ENCODE measurements around the gene LRRC42.
"Not testable (repeated sequence)": the region's sequence is repeated elsewhere in the genome, so short reads cannot be mapped to it uniquely, and the experiment has no call there.

The LRRC42 gene

DNA sequence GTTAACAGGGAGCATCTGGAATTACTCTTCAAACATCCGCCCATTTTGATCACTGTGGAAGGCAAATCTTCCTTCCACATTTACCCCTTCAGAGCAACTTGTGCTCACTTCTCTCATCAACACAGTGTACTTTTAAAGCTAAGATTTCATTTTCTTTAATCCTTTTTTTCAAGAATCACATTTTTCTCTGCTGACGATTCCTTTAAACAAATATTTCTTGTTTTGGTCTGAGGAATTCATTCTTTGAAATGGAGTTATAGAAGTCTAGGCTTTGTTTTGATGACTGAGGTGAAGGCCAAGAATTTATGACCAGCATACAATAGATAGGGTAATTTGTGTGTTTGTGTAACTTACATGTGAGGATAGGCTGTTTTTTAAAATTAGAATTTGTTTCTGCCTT, 25.6 kb downstream of the LRRC42 start:
- no peak for DNase-seq

- DNase-seq: no peak
Observed at GRCh38 chr1:53975861-53976260, 29.7 kb downstream of the LRRC42 start.

- DNase-seq: no peak
Observed at GRCh38 chr1:53979712-53980450, 33.7 kb downstream of the LRRC42 start.

DNA sequence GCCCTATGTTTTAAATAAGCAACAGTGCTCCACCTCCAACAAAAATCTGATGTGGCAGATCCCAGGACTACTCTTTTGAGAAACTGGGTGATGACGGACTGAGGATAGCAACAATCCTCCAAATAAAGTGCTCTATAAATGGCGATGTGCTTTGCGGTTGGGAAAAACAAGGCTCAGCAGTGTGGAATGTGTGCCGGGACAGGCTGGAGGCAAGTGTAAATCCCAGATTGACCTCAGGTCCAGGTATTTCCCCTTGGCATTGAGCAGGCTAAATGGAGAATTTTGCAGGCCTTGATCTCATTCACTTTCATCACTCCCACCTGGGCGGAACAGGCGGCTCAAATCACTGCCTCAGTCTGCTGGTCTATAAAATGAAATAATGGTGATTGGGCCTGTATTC, 35.1 kb downstream of the LRRC42 start:
- DNase-seq: no peak

DNA sequence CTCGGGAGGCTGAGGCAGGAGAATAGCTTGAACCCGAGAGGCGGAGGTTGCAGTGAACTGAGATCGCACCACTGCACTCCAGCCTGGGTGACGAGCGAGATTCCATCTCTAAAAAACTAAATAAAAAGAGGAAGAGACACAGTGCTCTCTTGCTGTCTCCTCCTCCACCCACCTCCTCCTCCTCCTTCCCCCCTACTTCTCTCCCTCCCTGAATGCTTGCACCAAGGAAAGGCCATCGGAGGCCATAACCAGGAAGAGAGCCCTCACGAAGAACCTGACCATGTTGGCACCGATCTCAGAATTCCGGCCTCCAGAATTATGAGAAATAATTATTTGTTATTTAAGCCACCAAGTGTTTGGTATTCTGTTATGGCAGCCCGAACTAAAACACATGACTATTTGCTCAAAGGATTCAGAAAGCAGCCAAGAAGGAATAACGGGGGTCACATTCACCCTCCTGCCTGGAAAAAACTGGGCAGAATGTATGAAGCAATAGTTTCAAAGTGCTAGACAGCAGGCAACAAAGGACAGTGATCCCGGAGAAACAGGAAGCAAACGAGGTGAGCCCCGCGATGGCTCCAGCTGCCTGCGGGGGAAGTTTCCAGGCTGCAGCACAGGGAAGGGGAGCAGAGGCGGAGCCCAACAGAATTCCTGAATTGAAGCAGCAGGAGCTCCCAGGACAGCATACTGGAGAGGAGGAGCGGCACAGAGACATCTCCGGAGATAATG, 36.0 kb downstream of the LRRC42 start:
- DNase-seq: no peak

DNA sequence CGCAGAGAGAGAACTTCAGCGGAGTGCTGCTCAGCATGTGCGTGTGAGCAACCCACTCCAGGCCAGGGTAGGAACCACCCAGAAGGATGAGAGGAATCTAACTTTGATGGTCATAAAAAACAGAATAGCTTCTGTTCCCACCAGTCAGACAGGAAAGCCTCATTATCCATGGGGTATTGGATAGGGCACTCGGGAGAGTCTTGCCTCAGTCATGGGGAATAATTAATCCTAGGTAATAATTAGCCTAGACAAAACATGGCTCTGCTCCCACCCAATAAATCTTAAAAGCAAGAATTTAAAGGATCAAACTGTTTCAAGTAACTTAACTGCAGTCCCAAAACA, 36.6 kb downstream of the LRRC42 start:
- no peak for DNase-seq

- DNase-seq: no peak
Observed at GRCh38 chr1:53984726-53985125, 38.6 kb downstream of the LRRC42 start.

DNA sequence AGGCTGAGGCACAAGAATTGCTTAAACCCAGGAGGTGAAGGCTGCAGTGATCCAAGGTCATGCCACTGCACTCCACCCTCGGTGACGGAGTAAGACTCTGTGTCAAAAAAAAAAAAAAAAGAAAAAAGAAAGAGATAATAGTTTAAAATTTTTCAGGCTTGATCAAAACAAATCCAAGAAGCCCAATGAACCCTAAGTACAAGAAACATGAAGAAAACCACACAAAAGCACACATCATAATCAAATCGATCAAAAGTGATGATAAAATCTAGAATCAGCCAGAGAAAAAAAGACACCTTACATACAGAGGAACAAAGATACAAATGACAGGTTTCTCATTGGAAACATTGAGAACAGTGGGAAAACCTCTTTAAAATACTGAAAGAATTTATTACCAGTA, 40.3 kb downstream of the LRRC42 start:
- no peak for DNase-seq

DNA sequence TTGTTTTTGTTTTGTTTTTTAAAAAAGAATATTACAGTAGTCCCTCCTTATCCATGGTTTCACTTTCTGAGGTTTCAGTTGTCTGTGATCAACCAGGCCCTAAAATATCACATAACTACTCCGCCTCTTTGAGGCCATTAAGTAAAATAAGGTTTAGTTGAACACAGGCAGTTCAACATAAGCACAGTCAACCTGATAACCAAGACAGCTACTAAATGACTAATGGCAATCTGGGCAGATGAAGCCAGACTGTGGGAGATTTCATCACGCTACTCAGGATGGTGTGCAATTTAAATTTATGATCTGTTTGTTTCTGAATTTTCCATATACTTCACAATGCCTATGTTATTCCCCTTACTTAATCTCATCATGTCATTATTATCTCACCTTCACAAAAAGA, 41.7 kb downstream of the LRRC42 start:
- DNase-seq: no peak

DNA sequence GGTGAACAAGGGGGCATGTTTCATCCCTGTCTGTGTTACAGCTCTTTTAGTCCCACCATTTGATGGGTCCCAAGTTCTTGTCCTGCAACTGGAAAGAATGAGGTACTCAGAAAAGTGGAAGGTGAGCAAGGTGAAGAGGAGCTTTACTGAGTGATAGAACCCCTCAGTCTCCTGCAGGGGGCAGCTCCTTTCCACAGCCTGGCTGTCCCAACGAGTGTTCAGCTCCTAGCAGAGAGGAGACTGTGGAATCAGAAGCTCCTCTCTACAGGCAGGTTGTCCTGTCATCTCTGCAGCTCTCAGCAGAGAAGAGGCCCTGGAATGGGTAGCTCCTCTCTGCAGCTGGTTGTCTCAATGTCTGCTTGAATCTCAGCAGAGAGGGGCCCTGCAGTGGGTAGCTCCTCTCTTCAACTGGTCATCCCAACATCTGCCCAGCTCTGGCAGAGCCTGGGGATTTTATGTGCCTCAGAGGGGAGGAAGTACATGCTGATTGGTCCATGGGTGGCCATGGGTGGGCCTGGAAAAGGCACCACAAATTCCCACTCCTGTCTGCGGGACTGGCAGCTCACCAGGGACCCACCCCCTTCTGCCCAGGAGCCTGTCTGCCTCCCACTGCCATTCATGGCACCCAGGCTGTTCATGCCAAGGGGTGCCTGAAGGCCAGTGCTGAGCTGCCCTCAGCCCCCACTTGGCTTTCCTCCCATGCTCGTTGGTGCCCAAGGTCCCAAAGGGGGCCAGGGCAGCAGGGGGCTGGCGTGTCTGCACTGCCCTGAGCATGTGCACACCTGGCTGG, 46.1 kb downstream of the LRRC42 start:
- no peak for DNase-seq

GRCh38 chr1:53994516-53994915, 48.4 kb downstream of the LRRC42 start:
- not testable (repeated sequence) for DNase-seq

GRCh38 chr1:53995683-53996082, 49.5 kb downstream of the LRRC42 start:
- no peak for DNase-seq

- no peak for DNase-seq
Observed at GRCh38 chr1:53998223-53998622, 52.1 kb downstream of the LRRC42 start.

DNA sequence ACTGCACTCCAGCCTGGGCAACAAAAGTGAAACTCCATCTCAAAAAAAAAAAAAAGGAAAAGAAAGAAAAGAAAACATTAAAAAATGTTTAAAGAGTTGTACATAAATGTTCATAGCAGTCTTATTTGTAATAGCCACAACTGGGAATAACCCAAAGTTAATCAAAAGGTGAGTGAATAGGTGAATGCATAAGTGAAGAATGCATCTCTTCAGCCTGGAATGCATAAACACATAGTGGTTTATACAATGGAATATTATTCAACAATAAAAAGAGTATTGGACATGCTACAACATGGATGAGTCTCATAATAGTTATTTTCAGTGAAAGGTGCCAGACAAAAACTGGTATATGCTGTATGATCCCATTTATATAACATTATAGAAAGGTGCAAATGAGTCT, 53.8 kb downstream of the LRRC42 start:
- no peak for DNase-seq

DNA sequence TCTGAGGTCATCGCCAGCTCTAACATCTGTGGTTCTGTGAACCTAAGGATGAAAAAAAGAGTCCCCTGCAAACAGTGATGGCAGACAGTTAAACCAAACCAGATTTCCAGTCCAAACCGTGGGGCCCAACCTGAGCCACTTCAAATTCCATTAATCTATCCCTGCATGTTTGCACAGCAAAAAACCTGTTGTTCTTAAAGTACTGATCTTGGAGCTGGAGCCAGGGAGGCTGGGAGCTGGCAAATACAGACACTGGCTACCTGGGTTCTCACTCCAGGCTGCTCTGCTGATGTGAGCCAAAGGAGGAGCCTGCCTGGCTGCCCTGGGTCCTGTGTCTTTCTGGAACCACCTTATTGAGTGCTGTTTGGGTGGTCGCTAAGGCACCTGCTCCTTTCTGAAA, 55.4 kb downstream of the LRRC42 start:
- DNase-seq: no peak

GRCh38 chr1:54002544-54003248, 56.5 kb downstream of the LRRC42 start:
- no peak for DNase-seq

GRCh38 chr1:54003249-54003646, 57.1 kb downstream of the LRRC42 start:
- no peak for DNase-seq

GRCh38 chr1:54003750-54004480, 57.8 kb downstream of the LRRC42 start:
- DNase-seq: not testable (repeated sequence)

DNA sequence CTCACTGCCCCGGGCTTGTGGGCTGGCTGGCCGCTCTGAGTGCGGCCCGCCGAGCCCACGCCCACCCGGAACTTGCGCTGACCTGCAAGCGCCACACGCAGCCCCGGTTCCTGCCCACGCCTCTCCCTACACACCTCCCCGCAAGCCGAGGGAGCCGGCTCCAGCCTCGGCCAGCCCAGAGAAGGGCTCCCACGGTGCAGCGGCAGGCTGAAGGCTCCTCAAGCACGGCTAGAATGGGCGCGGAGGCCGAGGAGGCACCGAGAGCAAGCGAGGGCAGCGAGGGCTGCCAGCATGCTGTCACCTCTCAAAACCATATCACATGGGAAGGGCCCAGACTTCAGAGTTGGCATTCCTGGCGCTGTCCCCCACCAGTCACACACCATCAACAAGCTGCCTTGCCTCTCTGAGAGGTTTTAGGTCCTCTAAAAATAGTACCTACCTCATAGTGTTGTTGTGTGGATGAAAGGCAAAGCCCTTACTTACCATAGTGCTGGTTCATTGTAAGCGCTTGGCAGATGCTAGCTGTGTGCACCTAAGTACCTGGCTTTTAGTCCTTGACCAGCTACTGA, 58.4 kb downstream of the LRRC42 start:
- no peak for DNase-seq

GRCh38 chr1:54006508-54006907, 60.4 kb downstream of the LRRC42 start:
- DNase-seq: no peak

DNA sequence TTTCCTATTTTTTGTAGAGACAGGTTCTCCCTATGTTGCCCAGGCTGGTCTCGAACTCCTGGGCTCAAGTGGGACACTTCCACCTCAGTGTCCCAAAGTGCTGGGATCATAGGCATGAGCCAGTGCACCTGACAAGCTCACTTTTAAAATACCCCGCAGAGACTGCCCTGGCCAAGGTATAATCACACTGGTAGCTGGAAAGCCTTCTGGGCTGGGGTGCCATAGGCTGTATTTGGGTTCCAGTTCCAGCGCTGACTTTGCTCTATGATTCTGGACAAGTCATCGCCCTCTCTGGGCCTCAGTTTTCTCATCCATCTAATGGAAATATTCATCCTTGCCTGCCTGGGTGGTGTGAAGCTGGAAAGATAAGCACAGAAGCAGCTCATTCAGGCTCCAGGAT, 61.5 kb downstream of the LRRC42 start:
- DNase-seq: no peak

GRCh38 chr1:54008876-54009275, 62.7 kb downstream of the LRRC42 start:
- no peak for DNase-seq

Measured in NCI-H748 treated with DMSO at 0.1 percent for 48 hours (cell line).